Testis (tissue), 2 donors: Measurements from ENCODE around the gene SHROOM3.

Source experiments
- CTCF ChIP-seq, 3 experiments: fragments of 450-650 bp in 2 of 3; fragments of 200-600 bp in 1 of 3; sonication (generic) in 1 of 3; IDR thresholded peaks; one replicate each; pipeline ENCODE4 v1.5.1; 2016 to 2019; ENCODE audit warnings: antibody characterized with exemption in 3 of 3, mild to moderate bottlenecking in 2 of 3, moderate library complexity in 1 of 3
- POLR2A ChIP-seq: fragments of 450-650 bp; IDR thresholded peaks from one replicate; pipeline ENCODE4 v1.6.1; 2017; ENCODE audit warnings: antibody characterized with exemption, mild to moderate bottlenecking, moderate library complexity

- TF ChIP-seq CTCF (IDR thresholded peaks at IDR 0.05): no peak
- no peak for TF ChIP-seq POLR2A
Measured at GRCh38 chr4:76441881-76442280, 6.9 kb downstream of the SHROOM3 start.
